HG03558 (cell line): ENCODE measurements around the gene CHMP4B.

Experiments used
- ATAC-seq: cut with Tn5 transposase; IDR thresholded peaks from one replicate; pipeline ENCODE4 v1.9.1; 2021; ENCODE audit warnings: moderate number of reproducible peaks; ENCODE audit not compliant: unreplicated experiment; ENCODE audit errors: extremely low read depth

CHMP4B gene

GRCh38 chr20:33884633-33885032 is 73.5 kb downstream of the CHMP4B start:
- ATAC-seq, result no peak

GRCh38 chr20:33889312-33889711 is 78.2 kb downstream of the CHMP4B start:
- ATAC-seq, result no peak

GRCh38 chr20:33890557-33890956 is 79.4 kb downstream of the CHMP4B start:
- no peak for ATAC-seq

GRCh38 chr20:33893314-33893713 is 82.2 kb downstream of the CHMP4B start:
- ATAC-seq, result no peak

- ATAC-seq, result no peak
Measured at GRCh38 chr20:33894798-33895197, 83.7 kb downstream of the CHMP4B start.

GRCh38 chr20:33896509-33896908 is 85.4 kb downstream of the CHMP4B start:
- no peak for ATAC-seq

- no peak for ATAC-seq
Measured at GRCh38 chr20:33897313-33897912, 86.3 kb downstream of the CHMP4B start.

GRCh38 chr20:33899106-33899505 is 88.0 kb downstream of the CHMP4B start:
- ATAC-seq, result no peak

- ATAC-seq, result no peak
Measured at GRCh38 chr20:33900521-33901131, 89.5 kb downstream of the CHMP4B start.

GRCh38 chr20:33901132-33901523 is 90.0 kb downstream of the CHMP4B start:
- no peak for ATAC-seq

GRCh38 chr20:33902011-33902410 is 90.9 kb downstream of the CHMP4B start:
- ATAC-seq, result no peak
